HTR-8/SVneo (cell line): Measurements from ENCODE around the gene MAD1L1.
A peak's percentile ranks its signal among the peaks of the same experiment; 100 is the strongest.
"Not testable (repeated sequence)": the region's sequence is repeated elsewhere in the genome, so short reads cannot be mapped to it uniquely, and the experiment has no call there.

ENCODE experiments used
- DNase-seq: peaks from one replicate; pipeline ENCODE4 v3.0.0; 2011; ENCODE audit warnings: low spot score, mixed read lengths; ENCODE audit not compliant: insufficient read length
- FAIRE-seq: peaks from 2 replicates; lab custom pipeline; 2011; peaks lifted over from hg19 to GRCh38; lab: Jason Lieb, UNC

The MAD1L1 gene

GRCh38 chr7:1838544-1838872, 394.2 kb downstream of the MAD1L1 start:
- not testable (repeated sequence) for DNase-seq
- FAIRE-seq: peak; percentile 88

GRCh38 chr7:1837696-1838543, 394.8 kb downstream of the MAD1L1 start:
- not testable (repeated sequence) for DNase-seq, FAIRE-seq

- DNase-seq, FAIRE-seq: not testable (repeated sequence)
Observed at GRCh38 chr7:1831933-1832535, 400.7 kb downstream of the MAD1L1 start.

GRCh38 chr7:1831471-1831870, 401.3 kb downstream of the MAD1L1 start:
- FAIRE-seq, DNase-seq: not testable (repeated sequence)

GRCh38 chr7:1829668-1830067, 403.1 kb downstream of the MAD1L1 start:
- not testable (repeated sequence) for DNase-seq, FAIRE-seq

GRCh38 chr7:1829111-1829510, 403.6 kb downstream of the MAD1L1 start:
- FAIRE-seq: no peak
- DNase-seq: no peak

GRCh38 chr7:1828170-1828569, 404.6 kb downstream of the MAD1L1 start:
- DNase-seq, FAIRE-seq: not testable (repeated sequence)

- not testable (repeated sequence) for DNase-seq, FAIRE-seq
Observed at GRCh38 chr7:1827521-1827981, 405.2 kb downstream of the MAD1L1 start.

- FAIRE-seq, DNase-seq: not testable (repeated sequence)
Observed at GRCh38 chr7:1826931-1827330, 405.8 kb downstream of the MAD1L1 start.

- FAIRE-seq (peak; percentile 9), DNase-seq (no peak)
Observed at GRCh38 chr7:1825897-1826741, 406.6 kb downstream of the MAD1L1 start.

GRCh38 chr7:1825647-1825896, 407.2 kb downstream of the MAD1L1 start:
- not testable (repeated sequence) for DNase-seq, FAIRE-seq

- FAIRE-seq, DNase-seq: not testable (repeated sequence)
Observed at GRCh38 chr7:1824882-1825646, 407.7 kb downstream of the MAD1L1 start.

GRCh38 chr7:1824151-1824881, 408.4 kb downstream of the MAD1L1 start:
- not testable (repeated sequence) for FAIRE-seq, DNase-seq

- FAIRE-seq: no peak
- no peak for DNase-seq
Observed at GRCh38 chr7:1823376-1824150, 409.2 kb downstream of the MAD1L1 start.

- peak; percentile 13 for FAIRE-seq
- no peak for DNase-seq
Observed at GRCh38 chr7:1819259-1819841, 413.4 kb downstream of the MAD1L1 start.

GRCh38 chr7:1818575-1819258, 414.0 kb downstream of the MAD1L1 start:
- no peak for DNase-seq
- FAIRE-seq: no peak

- DNase-seq (no peak), FAIRE-seq (peak; percentile 71)
Observed at GRCh38 chr7:1817061-1817712, 415.6 kb downstream of the MAD1L1 start.
